ENCODE results near the gene IGSF3. TPM values are rescaled to one million over a fixed set of nuclear protein-coding genes. Genes with fewer than 3 reads are reported as not detected.
"Not testable (repeated sequence)": the region's sequence is repeated elsewhere in the genome, so short reads cannot be mapped to it uniquely, and the experiment has no call there.

Gene IGSF3
- total RNA-seq, 1 experiment from 2014 or later: 31.0 TPM

GRCh38 chr1:116631996-116632925 lies 35.3 kb downstream of the IGSF3 start:
- DNase-seq (ENCODE audit: low spot score): peak; percentile 48

- not testable (repeated sequence) for DNase-seq (ENCODE audit: low spot score)
These were observed 36.0 kb downstream of the IGSF3 start for GRCh38 chr1:116631554-116631953.

- DNase-seq (ENCODE audit: low spot score): not testable (repeated sequence)
These were observed 37.5 kb downstream of the IGSF3 start for GRCh38 chr1:116630057-116630456.

GRCh38 chr1:116629441-116629840 lies 38.1 kb downstream of the IGSF3 start:
- DNase-seq (ENCODE audit: low spot score): peak; percentile 32

DNA sequence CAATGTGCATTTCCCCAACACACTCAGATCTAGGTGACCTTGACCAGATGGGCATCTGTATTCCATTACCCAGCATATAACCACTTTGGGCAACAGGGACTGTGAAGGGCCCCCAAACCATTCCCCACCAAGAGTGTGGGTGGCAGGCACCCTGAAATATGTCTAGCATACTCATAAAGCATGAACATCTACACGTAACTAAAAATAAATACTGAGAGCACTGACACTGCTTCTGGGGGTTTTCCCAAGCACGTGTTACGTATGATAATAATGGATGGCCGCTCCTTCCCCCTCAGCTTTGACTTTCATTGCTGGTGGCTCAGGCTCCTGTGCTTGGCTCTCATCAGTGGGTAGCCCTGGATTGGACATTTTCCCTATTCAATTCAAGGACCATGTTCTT lies 39.1 kb downstream of the IGSF3 start:
- no peak for DNase-seq (ENCODE audit: low spot score)

GRCh38 chr1:116627357-116627756 lies 40.2 kb downstream of the IGSF3 start:
- not testable (repeated sequence) for DNase-seq (ENCODE audit: low spot score)

DNA sequence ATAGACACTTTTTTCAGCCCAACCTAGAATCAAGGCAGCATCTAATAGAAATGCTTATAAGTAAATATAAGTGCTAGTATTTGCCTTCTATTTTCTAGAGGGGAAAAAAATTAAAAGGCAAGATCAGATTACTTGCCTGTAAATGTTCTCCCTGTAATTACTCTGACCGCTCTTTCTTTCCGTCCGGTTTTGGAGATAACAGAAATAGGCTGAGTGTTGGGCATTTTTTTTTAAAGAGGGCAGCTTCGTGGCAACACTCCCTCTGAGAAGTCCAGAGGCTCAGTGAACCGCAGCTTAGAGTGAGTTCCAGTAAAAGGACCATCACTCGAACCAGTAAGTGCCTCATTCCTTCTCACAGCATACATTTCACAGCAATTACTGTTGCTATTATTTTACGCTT lies 40.6 kb downstream of the IGSF3 start:
- DNase-seq (ENCODE audit: low spot score): not testable (repeated sequence)

DNA sequence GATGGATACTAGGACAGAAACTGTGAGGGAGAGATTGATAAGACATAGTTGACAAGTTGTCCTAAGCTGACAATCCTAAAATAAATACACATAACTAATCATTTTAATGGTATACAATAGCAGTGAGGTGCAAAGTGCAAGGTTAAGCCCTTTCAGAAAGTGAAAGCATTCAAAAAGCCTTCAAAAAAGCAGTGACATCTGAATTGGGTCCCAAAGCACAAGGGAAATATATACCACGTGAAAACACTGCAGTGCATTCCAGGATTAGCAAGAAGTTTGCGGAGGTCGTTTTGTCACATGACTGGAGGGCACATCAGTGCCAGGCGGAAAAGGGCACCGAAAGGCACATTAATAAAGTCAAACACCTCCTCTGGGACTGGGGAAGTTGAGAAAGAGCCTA lies 42.4 kb downstream of the IGSF3 start:
- DNase-seq (ENCODE audit: low spot score): not testable (repeated sequence)

GRCh38 chr1:116624040-116624439 lies 43.5 kb downstream of the IGSF3 start:
- no peak for DNase-seq (ENCODE audit: low spot score)

DNA sequence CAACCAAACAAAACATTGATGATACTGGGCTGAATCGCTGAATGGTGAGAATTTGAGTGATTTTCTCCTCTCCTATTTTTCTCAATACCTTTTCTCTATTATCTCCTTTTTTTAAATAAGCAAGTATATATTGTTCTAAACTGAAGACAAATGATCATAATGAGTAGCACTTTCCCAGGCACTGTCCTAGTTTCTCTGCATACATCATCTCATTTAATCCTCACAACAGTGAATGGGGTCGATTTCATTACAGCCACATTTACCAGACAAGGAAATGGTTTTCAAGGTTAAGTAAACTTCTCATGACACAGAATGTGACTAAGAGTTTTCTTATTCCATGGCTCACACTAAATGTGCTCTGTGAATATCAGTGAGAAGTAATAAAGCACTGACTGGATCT lies 45.0 kb downstream of the IGSF3 start:
- DNase-seq (ENCODE audit: low spot score): not testable (repeated sequence)

DNA sequence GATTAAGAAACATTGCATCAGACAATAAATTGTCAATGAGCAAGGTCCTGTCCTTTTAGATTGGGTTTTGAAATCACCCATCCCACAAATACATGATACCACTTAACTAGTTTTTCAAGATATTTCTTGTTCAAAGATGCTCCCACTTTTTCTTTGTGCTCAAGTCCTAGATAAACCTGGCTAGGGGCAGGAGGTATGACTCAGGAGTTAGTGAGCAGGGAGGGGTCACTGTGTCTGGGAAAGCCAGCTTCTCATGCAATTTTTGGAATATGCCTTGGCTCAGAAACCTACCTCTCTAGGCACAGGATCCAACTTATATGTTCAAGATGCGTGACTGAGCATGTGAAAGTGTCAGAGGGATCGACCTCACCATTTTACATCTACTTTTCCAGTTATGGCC lies 45.8 kb downstream of the IGSF3 start:
- not testable (repeated sequence) for DNase-seq (ENCODE audit: low spot score)

GRCh38 chr1:116620392-116620791 lies 47.1 kb downstream of the IGSF3 start:
- DNase-seq (ENCODE audit: low spot score): not testable (repeated sequence)

DNA sequence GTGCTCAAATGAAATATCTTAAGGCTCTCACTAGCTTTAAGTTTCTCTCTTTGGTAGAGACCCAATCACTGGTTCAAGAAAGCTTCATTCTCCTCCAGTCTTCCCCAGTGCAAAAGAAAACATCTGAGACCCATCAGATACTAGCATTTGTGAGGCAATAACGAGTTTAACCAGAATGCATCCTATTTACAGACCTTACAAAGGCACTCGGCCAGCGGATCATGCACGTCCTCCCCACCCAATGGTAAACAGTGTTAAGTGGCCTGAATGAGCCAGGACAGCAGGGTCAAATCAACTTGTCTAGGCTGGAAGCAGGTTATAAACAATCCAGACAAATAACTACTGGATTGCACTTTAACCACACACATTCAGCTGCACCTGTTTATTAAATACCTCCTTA lies 48.4 kb downstream of the IGSF3 start:
- peak; percentile 55 for DNase-seq (ENCODE audit: low spot score)

DNA sequence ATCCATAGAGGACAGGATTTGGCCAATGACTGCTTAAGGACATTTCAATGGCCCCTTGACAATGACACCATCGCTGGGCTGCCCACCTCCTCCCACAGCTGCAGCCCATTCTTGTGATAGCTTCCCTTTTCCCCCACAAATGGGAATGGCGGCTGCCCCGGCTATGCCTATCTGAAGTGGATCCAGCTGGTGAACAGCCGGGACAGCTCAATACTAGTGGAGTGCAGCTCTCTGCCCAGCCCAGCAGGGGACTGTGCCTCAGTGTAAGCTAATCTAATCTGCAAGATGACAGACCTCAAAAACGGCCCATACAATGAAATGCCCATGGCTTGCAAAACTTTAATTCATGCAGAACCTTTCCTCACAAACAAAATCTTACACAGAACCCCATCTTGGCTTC lies 49.7 kb downstream of the IGSF3 start:
- DNase-seq (ENCODE audit: low spot score): not testable (repeated sequence)

GRCh38 chr1:116613825-116614224 lies 53.7 kb downstream of the IGSF3 start:
- not testable (repeated sequence) for DNase-seq (ENCODE audit: low spot score)

DNA sequence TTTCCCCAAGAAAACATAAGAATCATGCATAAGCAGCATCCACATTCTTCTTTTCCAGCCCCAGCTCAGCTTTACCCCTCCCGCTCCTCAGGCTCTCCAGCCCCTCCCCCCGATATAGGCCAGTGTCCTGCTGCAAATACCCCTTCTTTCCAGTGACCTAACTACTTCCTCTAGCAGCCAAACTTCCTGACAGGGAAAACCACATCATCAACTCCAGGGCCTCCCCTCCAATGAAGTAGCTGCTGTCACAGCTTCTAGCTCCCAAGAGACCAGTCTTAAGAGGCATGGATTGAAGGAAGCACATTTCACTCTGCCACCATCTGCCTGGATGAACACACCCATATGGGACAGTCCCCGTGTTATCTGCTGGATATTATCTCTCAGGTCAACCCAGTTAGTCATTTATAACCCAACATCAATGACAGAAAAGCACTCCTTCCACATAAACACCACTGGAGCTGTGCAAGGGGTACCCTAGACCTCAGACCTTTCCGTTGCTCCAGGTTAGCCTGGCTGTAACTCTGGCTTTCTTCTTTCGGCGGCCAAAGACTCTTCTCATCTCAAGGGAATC lies 57.6 kb downstream of the IGSF3 start:
- DNase-seq (ENCODE audit: low spot score): not testable (repeated sequence)

GRCh38 chr1:116608841-116609240 lies 58.7 kb downstream of the IGSF3 start:
- not testable (repeated sequence) for DNase-seq (ENCODE audit: low spot score)

DNA sequence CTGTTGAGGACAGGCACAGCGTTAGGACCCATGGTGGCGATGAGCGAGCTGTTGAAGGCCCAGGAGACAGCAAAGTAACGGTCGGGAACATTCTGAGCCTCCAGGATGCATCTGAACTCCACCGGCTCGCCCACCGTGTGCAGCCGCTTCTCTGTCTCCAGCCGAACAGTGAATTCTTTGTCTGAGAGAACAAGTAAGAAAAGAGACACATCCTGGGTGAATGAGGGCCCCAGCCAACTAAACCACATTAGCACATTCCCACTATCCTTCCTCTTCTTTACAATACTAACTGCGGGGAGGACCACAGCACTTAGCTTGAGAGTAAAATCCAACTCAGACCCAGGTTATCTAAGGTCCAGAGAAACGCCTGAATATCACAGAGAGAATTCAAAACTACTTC lies 59.4 kb downstream of the IGSF3 start:
- DNase-seq (ENCODE audit: low spot score): not testable (repeated sequence)

GRCh38 chr1:116607463-116607862 lies 60.1 kb downstream of the IGSF3 start:
- DNase-seq (ENCODE audit: low spot score): not testable (repeated sequence)

DNA sequence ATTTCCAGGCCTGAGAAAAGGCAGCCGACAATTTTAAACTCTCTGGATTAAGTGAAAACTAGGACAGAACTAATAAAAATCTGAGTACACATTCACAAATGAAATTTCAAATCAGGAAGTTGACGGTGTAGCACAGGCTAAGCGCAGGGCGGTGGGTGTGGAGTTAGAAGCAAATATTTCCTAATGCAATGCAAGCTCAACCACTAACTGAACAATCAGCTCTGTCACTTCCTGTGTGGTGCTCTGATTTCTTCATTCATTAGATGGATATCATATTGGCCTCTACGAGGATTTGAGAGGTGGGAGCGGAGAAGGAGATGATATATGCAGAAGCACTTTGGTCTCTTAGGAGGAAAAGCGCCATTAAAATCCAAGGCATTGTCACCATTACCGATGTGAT lies 61.5 kb downstream of the IGSF3 start:
- DNase-seq (ENCODE audit: low spot score): not testable (repeated sequence)

- DNase-seq (ENCODE audit: low spot score): no peak
These were observed 62.2 kb downstream of the IGSF3 start for GRCh38 chr1:116605315-116605714.

GRCh38 chr1:116604408-116604807 lies 63.1 kb downstream of the IGSF3 start:
- not testable (repeated sequence) for DNase-seq (ENCODE audit: low spot score)

GRCh38 chr1:116603646-116604045 lies 63.9 kb downstream of the IGSF3 start:
- not testable (repeated sequence) for DNase-seq (ENCODE audit: low spot score)

Data from HT-29 (cell line).